Activated CD4-positive, CD25-positive, alpha-beta regulatory T cell (primary cell): ENCODE data around the gene PML.
"Not testable (repeated sequence)": the region's sequence is repeated elsewhere in the genome, so short reads cannot be mapped to it uniquely, and the experiment has no call there.

Source experiments
- DNase-seq, 4 experiments: peaks; one replicate each; lab custom pipeline; 2025; lab: John Stamatoyannopoulos, UW

Gene PML

GRCh38 chr15:73957785-73958184 is 36.7 kb upstream of the PML start:
- no peak for DNase-seq

- no peak for DNase-seq
These were observed 35.4 kb upstream of the PML start for GRCh38 chr15:73959012-73959581.

- DNase-seq, result no peak
These were observed 34.7 kb upstream of the PML start for GRCh38 chr15:73959801-73960200.

- DNase-seq, result not testable (repeated sequence)
These were observed 33.9 kb upstream of the PML start for GRCh38 chr15:73960472-73961070.

GRCh38 chr15:73962433-73962832 is 32.1 kb upstream of the PML start:
- DNase-seq, result no peak

- DNase-seq, result peak; percentile 69 to 89 (median 76)
These were observed 29.8 kb upstream of the PML start for GRCh38 chr15:73964736-73965093.

GRCh38 chr15:73965094-73965757 is 29.3 kb upstream of the PML start:
- no peak for DNase-seq

GRCh38 chr15:73965758-73966113 is 28.8 kb upstream of the PML start:
- DNase-seq, result no peak

GRCh38 chr15:73968461-73968860 is 26.1 kb upstream of the PML start:
- no peak for DNase-seq

- DNase-seq, result no peak
These were observed 25.3 kb upstream of the PML start for GRCh38 chr15:73969151-73969759.

- peak; percentile 37 to 64 (median 55) for DNase-seq
These were observed 21.4 kb upstream of the PML start for GRCh38 chr15:73972984-73973682.

- DNase-seq, result not testable (repeated sequence)
These were observed 20.8 kb upstream of the PML start for GRCh38 chr15:73973683-73974200.

GRCh38 chr15:73975440-73976125 is 18.9 kb upstream of the PML start:
- not testable (repeated sequence) for DNase-seq

- DNase-seq, result no peak
These were observed 15.6 kb upstream of the PML start for GRCh38 chr15:73978896-73979295.

GRCh38 chr15:73979636-73980035 is 14.9 kb upstream of the PML start:
- DNase-seq, result no peak

GRCh38 chr15:73981761-73982221 is 12.7 kb upstream of the PML start:
- no peak for DNase-seq

- no peak for DNase-seq
These were observed 12.1 kb upstream of the PML start for GRCh38 chr15:73982222-73982962.

GRCh38 chr15:73983211-73983727 is 11.2 kb upstream of the PML start:
- DNase-seq, result no peak

GRCh38 chr15:73983773-73984172 is 10.7 kb upstream of the PML start:
- DNase-seq, result no peak

GRCh38 chr15:73984208-73984979 is 10.1 kb upstream of the PML start:
- DNase-seq, result no peak
